Measurements from ENCODE around the gene TEX14.

TEX14 gene

GRCh38 chr17:58517928-58518609 lies 173.8 kb downstream of the TEX14 start:
- DNase-seq: peak; percentile 100

GRCh38 chr17:58517378-58517927 lies 174.4 kb downstream of the TEX14 start:
- DNase-seq: no peak

- no peak for DNase-seq
These were observed 175.0 kb downstream of the TEX14 start for GRCh38 chr17:58516644-58517377.

- DNase-seq: no peak
These were observed 176.6 kb downstream of the TEX14 start for GRCh38 chr17:58515286-58515685.

GRCh38 chr17:58514770-58515157 lies 177.1 kb downstream of the TEX14 start:
- DNase-seq: no peak

DNA sequence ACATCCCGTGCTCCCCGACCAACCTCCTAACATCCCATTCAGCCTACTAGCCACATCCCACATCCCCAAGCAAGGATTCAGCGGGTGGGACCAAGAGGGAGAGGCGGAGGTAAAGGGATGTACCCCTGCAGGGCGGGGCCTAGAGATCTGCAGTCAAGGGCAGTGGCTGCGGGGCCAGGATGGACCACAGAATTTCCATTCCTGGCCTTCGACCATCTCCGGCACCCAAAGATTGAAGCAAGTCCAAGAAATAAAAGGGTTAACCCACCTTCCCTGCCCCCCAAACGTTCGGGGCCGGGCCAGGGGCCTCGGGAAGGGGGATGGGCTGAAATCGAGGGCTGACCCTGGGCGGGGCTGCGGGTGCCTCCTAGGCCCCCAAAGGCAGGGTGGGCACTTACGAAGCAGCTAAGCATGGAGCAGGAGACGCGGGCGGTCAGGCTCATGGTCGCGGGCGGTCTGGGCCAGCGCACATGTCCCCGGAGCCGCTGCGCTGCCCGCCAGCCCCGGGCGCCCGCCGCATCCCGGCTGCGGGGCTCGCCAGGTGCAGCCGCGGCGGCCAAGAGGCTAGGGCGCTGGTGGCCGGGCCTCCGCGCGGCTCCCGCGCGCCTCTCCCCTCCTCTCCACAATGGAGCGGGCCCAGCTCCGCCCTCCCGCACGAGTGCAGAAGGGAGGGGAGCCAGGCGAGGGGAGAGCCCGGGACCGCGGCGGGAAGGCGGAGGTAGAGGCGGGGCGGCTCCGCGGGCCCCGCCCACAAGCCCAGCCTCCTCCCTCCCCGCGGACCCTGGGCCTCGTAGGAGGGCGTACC lies 177.7 kb downstream of the TEX14 start, which contains the start of gene MTMR4:
MTMR4 (minus strand) TSS at position 674 of the 805 bp plus-strand sequence; CDS start at position 443, 231 bp downstream.
- peak; percentile 81 for DNase-seq

GRCh38 chr17:58513267-58513964 lies 178.4 kb downstream of the TEX14 start:
- DNase-seq: peak; percentile 43

DNA sequence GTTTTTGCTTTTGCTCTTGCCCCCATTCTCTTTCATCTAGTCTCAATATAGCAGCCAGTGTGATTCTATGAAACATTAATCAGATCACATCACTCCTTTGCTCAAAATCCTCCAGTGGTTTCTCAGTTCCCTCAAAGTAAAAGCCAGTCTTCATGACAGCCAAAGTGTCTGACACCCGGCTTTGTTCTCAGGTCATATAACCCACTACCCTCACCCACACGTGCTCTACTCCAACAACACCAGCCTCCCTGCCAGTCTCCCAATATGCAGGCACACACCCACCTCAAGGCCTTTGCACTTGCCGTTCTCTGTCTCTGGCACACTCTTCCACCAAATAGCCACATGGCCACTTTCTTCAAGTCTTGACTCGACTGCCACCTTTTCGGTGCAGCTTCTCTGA lies 181.8 kb downstream of the TEX14 start:
- DNase-seq: no peak

DNA sequence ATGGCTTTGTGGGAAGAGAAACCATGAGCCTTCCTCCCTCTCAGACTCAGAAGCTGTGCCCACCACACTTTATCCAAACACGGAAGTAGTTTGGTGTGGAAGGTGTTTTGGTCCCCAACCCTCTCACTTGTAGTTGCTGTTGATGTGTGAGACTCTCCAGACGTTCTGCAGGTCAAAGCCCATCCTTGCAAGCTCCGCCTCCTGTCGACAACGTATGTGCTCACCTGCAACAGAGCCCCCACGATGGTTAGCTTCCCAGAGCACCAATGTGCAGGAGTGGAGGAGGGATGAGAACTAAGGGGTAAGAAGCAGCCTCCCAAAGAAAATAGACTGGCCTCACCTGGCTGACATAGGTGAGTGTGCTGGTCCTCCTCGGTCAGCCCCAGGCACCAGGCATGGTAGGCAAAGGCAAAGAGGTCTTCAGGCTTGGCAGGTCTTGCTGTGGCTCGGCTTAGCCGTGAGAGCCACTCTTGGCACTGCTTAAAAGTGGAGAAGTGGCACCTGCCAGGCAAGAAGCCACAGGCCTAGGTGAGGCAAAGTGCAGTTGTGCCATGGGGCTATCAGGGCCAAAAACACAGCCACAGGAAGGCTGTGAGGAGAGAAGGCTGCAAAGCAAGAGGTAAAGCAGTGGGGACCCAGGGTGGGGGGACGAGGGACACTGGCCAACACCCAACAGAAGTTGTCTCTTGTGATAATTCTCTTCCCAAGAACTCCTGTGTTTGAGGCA lies 183.3 kb downstream of the TEX14 start:
- no peak for DNase-seq

DNA sequence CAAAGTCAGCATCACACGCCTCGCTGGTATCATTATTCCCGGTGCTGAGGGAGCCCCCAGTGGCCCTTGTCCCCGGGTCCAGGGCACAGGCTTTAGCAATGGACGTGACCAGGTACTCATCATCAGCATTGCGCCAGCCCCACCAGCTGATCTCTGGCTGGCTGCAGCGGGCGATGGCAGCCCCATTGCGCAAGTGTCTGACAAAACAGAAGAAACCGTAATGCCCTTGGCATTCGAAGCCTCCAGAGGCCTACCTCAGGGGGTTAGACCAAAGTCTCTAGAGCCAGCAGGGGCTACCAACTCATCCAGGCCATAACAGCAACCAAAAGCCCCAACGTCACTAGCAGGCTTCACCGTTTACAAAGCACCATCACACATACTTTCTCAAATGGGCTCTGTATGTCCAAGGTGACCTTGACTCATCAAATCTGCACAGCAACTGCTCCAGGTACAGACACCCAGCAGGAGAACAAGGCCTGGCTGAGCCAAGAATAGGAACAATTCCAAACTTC lies 184.7 kb downstream of the TEX14 start:
- DNase-seq: no peak
